Measurements from ENCODE around the gene TMEM123. TPM values are rescaled to one million over a fixed set of nuclear protein-coding genes. Genes with fewer than 3 reads are reported as not detected.

The TMEM123 gene
- total and polyA plus RNA-seq, 2 of the 13 experiments (the other 11 are each of a cell fraction or from before 2014, with no cell fraction given): 365 to 2,761 TPM

GRCh38 chr11:102457865-102458264, 5.3 kb upstream of the TMEM123 start:
- DNase-seq (ENCODE audit: low spot score) (no peak), ATAC-seq (no peak), FAIRE-seq (no peak)
- TF ChIP-seq HOXD1 (CRISPR knock-in tag; IDR thresholded peaks at IDR 0.05) (no peak), ARNT2 (CRISPR knock-in tag; IDR thresholded peaks at IDR 0.05; ENCODE audit: low read depth) (no peak), ZBTB10 (CRISPR knock-in tag; IDR thresholded peaks at IDR 0.05; ENCODE audit: borderline replicate concordance) (no peak), ATM (IDR thresholded peaks at IDR 0.05; ENCODE audit: borderline replicate concordance) (no peak), ZNF160 (CRISPR knock-in tag; IDR thresholded peaks at IDR 0.05) (no peak), ZNF788 (CRISPR knock-in tag; IDR thresholded peaks at IDR 0.05; ENCODE audit: borderline replicate concordance) (no peak), PTBP1 (IDR thresholded peaks at IDR 0.05; ENCODE audit: low read depth, low read length, poor library complexity, severe bottlenecking) (no peak), ZNF263 (CRISPR knock-in tag; IDR thresholded peaks at IDR 0.05) (no peak)
- TF ChIP-seq, protein P1, sequence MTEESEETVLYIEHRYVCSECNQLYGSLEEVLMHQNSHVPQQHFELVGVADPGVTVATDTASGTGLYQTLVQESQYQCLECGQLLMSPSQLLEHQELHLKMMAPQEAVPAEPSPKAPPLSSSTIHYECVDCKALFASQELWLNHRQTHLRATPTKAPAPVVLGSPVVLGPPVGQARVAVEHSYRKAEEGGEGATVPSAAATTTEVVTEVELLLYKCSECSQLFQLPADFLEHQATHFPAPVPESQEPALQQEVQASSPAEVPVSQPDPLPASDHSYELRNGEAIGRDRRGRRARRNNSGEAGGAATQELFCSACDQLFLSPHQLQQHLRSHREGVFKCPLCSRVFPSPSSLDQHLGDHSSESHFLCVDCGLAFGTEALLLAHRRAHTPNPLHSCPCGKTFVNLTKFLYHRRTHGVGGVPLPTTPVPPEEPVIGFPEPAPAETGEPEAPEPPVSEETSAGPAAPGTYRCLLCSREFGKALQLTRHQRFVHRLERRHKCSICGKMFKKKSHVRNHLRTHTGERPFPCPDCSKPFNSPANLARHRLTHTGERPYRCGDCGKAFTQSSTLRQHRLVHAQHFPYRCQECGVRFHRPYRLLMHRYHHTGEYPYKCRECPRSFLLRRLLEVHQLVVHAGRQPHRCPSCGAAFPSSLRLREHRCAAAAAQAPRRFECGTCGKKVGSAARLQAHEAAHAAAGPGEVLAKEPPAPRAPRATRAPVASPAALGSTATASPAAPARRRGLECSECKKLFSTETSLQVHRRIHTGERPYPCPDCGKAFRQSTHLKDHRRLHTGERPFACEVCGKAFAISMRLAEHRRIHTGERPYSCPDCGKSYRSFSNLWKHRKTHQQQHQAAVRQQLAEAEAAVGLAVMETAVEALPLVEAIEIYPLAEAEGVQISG (CRISPR knock-in tag; IDR thresholded peaks at IDR 0.05): no peak
- TF ChIP-seq, protein P2, sequence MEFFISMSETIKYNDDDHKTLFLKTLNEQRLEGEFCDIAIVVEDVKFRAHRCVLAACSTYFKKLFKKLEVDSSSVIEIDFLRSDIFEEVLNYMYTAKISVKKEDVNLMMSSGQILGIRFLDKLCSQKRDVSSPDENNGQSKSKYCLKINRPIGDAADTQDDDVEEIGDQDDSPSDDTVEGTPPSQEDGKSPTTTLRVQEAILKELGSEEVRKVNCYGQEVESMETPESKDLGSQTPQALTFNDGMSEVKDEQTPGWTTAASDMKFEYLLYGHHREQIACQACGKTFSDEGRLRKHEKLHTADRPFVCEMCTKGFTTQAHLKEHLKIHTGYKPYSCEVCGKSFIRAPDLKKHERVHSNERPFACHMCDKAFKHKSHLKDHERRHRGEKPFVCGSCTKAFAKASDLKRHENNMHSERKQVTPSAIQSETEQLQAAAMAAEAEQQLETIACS (CRISPR knock-in tag; IDR thresholded peaks at IDR 0.05): no peak
- TF ChIP-seq, protein P3, sequence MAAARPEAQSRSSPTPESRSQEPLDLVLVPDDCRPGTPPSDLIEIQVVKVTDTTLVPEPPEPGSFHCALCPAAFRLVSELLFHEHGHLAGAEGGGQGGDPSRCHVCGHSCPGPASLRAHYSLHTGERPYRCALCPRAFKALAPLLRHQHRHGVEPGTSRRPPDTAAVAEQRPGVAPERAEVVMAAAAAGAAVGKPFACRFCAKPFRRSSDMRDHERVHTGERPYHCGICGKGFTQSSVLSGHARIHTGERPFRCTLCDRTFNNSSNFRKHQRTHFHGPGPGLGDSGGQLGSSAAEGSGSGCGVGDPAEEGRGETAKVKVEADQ (CRISPR knock-in tag; IDR thresholded peaks at IDR 0.05; ENCODE audit: borderline replicate concordance): no peak
- Histone ChIP-seq H3K27me3 (ENCODE audit: control insufficient read depth in 1 of 2, insufficient read depth in 2 of 2, low read length in 2 of 2) (no peaks in the 10 kb centered on the region), H2AFZ (ENCODE audit: low read length) (no peak overlapping the region), H3K4me3 (replicated peaks in 1 of 3; ENCODE audit: insufficient read depth in 1 of 3, low read depth in 2 of 3, low read length in 3 of 3) (no peak overlapping the region), H3K27ac (ENCODE audit: extremely low read length, insufficient read depth, low read length) (no peak overlapping the region), H3K9ac (ENCODE audit: insufficient read depth, low read depth, low read length) (no peak overlapping the region), H3K9me3 (ENCODE audit: low read length) (no peaks in the 10 kb centered on the region), H3K36me3 (replicated peaks in 1 of 2; ENCODE audit: control insufficient read depth in 1 of 2, insufficient read depth in 2 of 2, low read length in 2 of 2) (no peaks in the 10 kb centered on the region), H4K20me1 (ENCODE audit: insufficient read depth, low read length) (no peaks in the 10 kb centered on the region), H3K4me1 (ENCODE audit: insufficient read depth, low read length) (peaks cover 97% of the 10 kb centered on the region), H3K4me2 (ENCODE audit: low read depth, low read length) (no peak overlapping the region), H3K79me2 (ENCODE audit: insufficient read depth, low read length) (peaks cover 23% of the 10 kb centered on the region)
- intact Hi-C loops (cut with micrococcal nuclease; ENCODE audit: unreplicated experiment): no loop called here
- no TSS peak for BruUV-seq (replicated peaks)
- in situ Hi-C loops (cut with HindIII; ENCODE audit: extremely low pct_ligation_motif_present, low pct_unique_long_range_greater_than_20kb): no loop called here
- POLR2A ChIA-PET: no interaction called here
- CTCF ChIA-PET (ENCODE audit: low intra/inter-chr PET ratio, low total read pairs): no interaction called here

Data from HepG2 (cell line).